H9 (cell line): ENCODE results near the gene COL8A1. TPM values are rescaled to one million over a fixed set of nuclear protein-coding genes. Genes with fewer than 3 reads are reported as not detected.

ENCODE experiments used
- DNase-seq: peaks from one replicate; pipeline ENCODE4 v3.0.0-alpha.2; 2017
- H2AFZ ChIP-seq: one replicate; pipeline ENCODE4 v1.6.1; 2013; ENCODE audit warnings: mild to moderate bottlenecking, low read length, control low read depth, moderate library complexity
- H2AK5ac ChIP-seq: 2 replicates; pipeline ENCODE4 v1.6.1; 2013; ENCODE audit warnings: low read length, control low read depth, mixed read lengths; ENCODE audit not compliant: insufficient read length
- H2BK120ac ChIP-seq: one replicate; pipeline ENCODE4 v1.6.1; 2013; ENCODE audit warnings: low read depth, mild to moderate bottlenecking, low read length, control low read depth, inconsistent platforms; ENCODE audit not compliant: poor library complexity, severe bottlenecking
- H2BK12ac ChIP-seq: 2 replicates; pipeline ENCODE4 v1.6.1; 2013; ENCODE audit warnings: low read length, control low read depth, mixed read lengths, low read depth; ENCODE audit not compliant: insufficient read length
- H2BK15ac ChIP-seq: 2 replicates; pipeline ENCODE4 v1.6.1; 2013; ENCODE audit warnings: low read depth, low read length, control low read depth
- H2BK20ac ChIP-seq: one replicate; pipeline ENCODE4 v1.6.1; 2013; ENCODE audit warnings: low read depth, mild to moderate bottlenecking, low read length, control low read depth, inconsistent platforms; ENCODE audit not compliant: poor library complexity, severe bottlenecking
- H2BK5ac ChIP-seq: 2 replicates; pipeline ENCODE4 v1.6.1; 2013; ENCODE audit warnings: low read length, control low read depth, mixed read lengths; ENCODE audit not compliant: insufficient read length
- H3K14ac ChIP-seq: 2 replicates; pipeline ENCODE4 v1.6.1; 2013; ENCODE audit warnings: low read length, control low read depth; ENCODE audit not compliant: insufficient read depth
- H3K18ac ChIP-seq: 2 replicates; pipeline ENCODE4 v1.6.1; 2013; ENCODE audit warnings: low read depth, mild to moderate bottlenecking, mixed read lengths, low read length, control low read depth; ENCODE audit not compliant: insufficient read length
- H3K23ac ChIP-seq: 2 replicates; pipeline ENCODE4 v1.6.1; 2013; ENCODE audit warnings: low read length, control low read depth, mixed read lengths, low read depth; ENCODE audit not compliant: insufficient read length
- H3K23me2 ChIP-seq: 2 replicates; pipeline ENCODE4 v1.6.1; 2013; ENCODE audit warnings: low read depth, mild to moderate bottlenecking, mixed read lengths, low read length, control low read depth; ENCODE audit not compliant: insufficient read length, poor library complexity, severe bottlenecking
- H3K27ac ChIP-seq: 2 replicates; pipeline ENCODE4 v1.5.1; 2013; ENCODE audit warnings: low read length, control low read depth, mixed read lengths, low read depth; ENCODE audit not compliant: insufficient read length
- H3K27me3 ChIP-seq: 2 replicates; pipeline ENCODE4 v1.6.1; 2013; ENCODE audit warnings: low read length, control low read depth, inconsistent platforms; ENCODE audit not compliant: insufficient read depth
- H3K4ac ChIP-seq: 2 replicates; pipeline ENCODE4 v1.6.1; 2013; ENCODE audit warnings: low read depth, mild to moderate bottlenecking, control low read depth, inconsistent platforms, low read length, moderate library complexity
- H3K4me1 ChIP-seq: 2 replicates; pipeline ENCODE4 v1.6.1; 2013; ENCODE audit warnings: low read length, control low read depth, inconsistent platforms; ENCODE audit not compliant: insufficient read depth
- H3K4me2 ChIP-seq: 2 replicates; pipeline ENCODE4 v1.6.1; 2013; ENCODE audit warnings: low read length, control low read depth, mixed read lengths; ENCODE audit not compliant: insufficient read length, insufficient read depth
- H3K56ac ChIP-seq: 2 replicates; pipeline ENCODE4 v1.6.1; 2013; ENCODE audit warnings: low read depth, mild to moderate bottlenecking, mixed read lengths, low read length, control low read depth; ENCODE audit not compliant: insufficient read length
- H3K79me1 ChIP-seq: 2 replicates; pipeline ENCODE4 v1.6.1; 2013; ENCODE audit warnings: low read depth, mild to moderate bottlenecking, moderate library complexity, low read length, control low read depth, inconsistent platforms; ENCODE audit not compliant: insufficient read depth, poor library complexity, severe bottlenecking
- H3K79me2 ChIP-seq: 2 replicates; pipeline ENCODE4 v1.6.1; 2013; ENCODE audit warnings: low read length, control low read depth, inconsistent platforms; ENCODE audit not compliant: insufficient read depth
- H3K9ac ChIP-seq: 2 replicates; pipeline ENCODE4 v1.6.1; 2013; ENCODE audit warnings: low read length, control low read depth, mixed read lengths; ENCODE audit not compliant: insufficient read length; ENCODE audit errors: extremely low read depth
- H3K9me3 ChIP-seq: one replicate; pipeline ENCODE4 v1.6.1; 2013; ENCODE audit warnings: low read depth, low read length, inconsistent platforms; ENCODE audit not compliant: control insufficient read depth
- H3T11ph ChIP-seq: one replicate; pipeline ENCODE4 v1.6.1; 2013; ENCODE audit warnings: mild to moderate bottlenecking, low read length, control low read depth, inconsistent platforms
- H4K20me1 ChIP-seq: one replicate; pipeline ENCODE4 v1.6.1; 2013; ENCODE audit not compliant: control insufficient read depth, insufficient read length, insufficient read depth
- H4K5ac ChIP-seq: 2 replicates; pipeline ENCODE4 v1.6.1; 2013; ENCODE audit warnings: low read depth, mild to moderate bottlenecking, mixed read lengths, low read length, control low read depth; ENCODE audit not compliant: insufficient read length
- H4K8ac ChIP-seq: replicated peaks from 2 replicates; pipeline ENCODE4 v1.6.1; 2013; ENCODE audit warnings: low read length, control low read depth, mixed read lengths, low read depth; ENCODE audit not compliant: insufficient read length
- H4K91ac ChIP-seq: 2 replicates; pipeline ENCODE4 v1.6.1; 2013; ENCODE audit warnings: low read depth, mild to moderate bottlenecking, moderate library complexity, mixed read lengths, low read length, control low read depth; ENCODE audit not compliant: insufficient read length
- H3K27ac Mint-ChIP-seq, 3 experiments: 2 replicates in 2 of 3; 3 replicates in 1 of 3; pipeline ENCODE4 v1.8.0; 2020 to 2021; ENCODE audit warnings: mixed read lengths in 3 of 3, mild to moderate bottlenecking in 1 of 3, moderate library complexity in 1 of 3
- H3K27me3 Mint-ChIP-seq: 2 replicates; pipeline ENCODE4 v1.8.0; 2021; ENCODE audit warnings: low read depth, mild to moderate bottlenecking, moderate library complexity, mixed read lengths
- H3K36me3 Mint-ChIP-seq, 3 experiments: 2 replicates in 2 of 3; 3 replicates in 1 of 3; pipeline ENCODE4 v1.8.0; 2020 to 2021; ENCODE audit warnings: low read depth in 3 of 3, mixed read lengths in 3 of 3; ENCODE audit not compliant: insufficient read depth in 1 of 3
- H3K4me1 Mint-ChIP-seq, 2 experiments: 2 replicates each; pipeline ENCODE4 v1.8.0; 2020; ENCODE audit warnings: mixed read lengths in 2 of 2
- H3K4me3 Mint-ChIP-seq, 2 experiments: 2 replicates in 1 of 2; 3 replicates in 1 of 2; pipeline ENCODE4 v1.8.0; 2020 to 2021; ENCODE audit warnings: mild to moderate bottlenecking in 2 of 2, mixed read lengths in 2 of 2, moderate library complexity in 1 of 2
- H3K9me3 Mint-ChIP-seq, 2 experiments: 2 replicates in 1 of 2; 3 replicates in 1 of 2; pipeline ENCODE4 v1.8.0; 2020; ENCODE audit warnings: mild to moderate bottlenecking in 2 of 2, mixed read lengths in 2 of 2, moderate library complexity in 1 of 2
- WGBS: extraction: QIAGEN DNeasy Blood & Tissue Kit; methylation state at CpG from one replicate; pipeline ENCODE4 v1.1.7; 2013; ENCODE audit warnings: missing lambda C conversion rate, low lambda C conversion rate, mixed read lengths; ENCODE audit not compliant: insufficient read length; ENCODE audit errors: extremely low coverage; 5-methylcytosine and 5-hydroxymethylcytosine counted together
- total RNA-seq: library from RNA; stranded (reverse); gene quantifications from 2 replicates; pipeline ENCODE4 v1.2.1, GENCODE V29; 2021
- TF ChIP-seq, protein P1 (sequence below): fragments of 200-600 bp; sonication (generic); conservative IDR thresholded peaks from 3 replicates; pipeline ENCODE4 v1.8.0; 2021; ENCODE audit warnings: antibody characterized with exemption, mild to moderate bottlenecking

The COL8A1 gene
- total RNA-seq, 1 experiment from 2014 or later: 0.17 TPM

DNA sequence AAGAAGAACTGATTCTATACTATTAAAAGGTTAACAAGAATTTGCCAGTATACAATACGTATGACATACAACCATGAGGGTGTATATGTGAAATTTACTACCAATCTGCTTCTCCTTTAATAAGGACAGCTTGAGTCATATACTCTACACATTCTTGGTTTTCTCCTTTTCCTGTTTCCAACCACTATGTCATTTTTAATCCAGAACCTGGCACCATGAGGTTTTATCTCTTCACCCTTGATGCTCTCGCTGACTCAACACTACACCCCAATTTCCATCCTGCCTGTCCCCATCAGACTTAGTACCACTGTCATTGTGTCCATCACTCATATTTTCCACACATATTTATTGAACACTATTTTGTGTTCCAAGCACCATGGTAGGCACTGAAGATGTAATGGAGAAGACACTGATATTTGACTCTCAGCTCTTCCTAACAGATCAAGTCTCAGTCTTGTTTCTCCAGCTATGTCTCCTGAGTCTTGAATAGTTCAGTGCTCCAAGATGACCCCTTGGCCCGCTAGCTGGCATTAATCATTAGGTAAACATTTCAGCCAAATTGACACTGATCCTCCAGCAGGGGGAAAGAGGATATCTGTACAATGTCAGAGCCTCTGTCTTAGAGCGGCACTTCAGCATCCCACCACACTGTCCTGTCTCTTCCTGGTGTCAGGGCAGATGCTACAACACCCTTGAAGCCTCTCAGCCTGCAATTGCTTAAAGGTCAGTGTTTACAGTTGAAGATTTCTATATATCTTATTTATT lies 11.2 kb upstream of the COL8A1 start:
- H3K27ac Mint-ChIP-seq: no peak overlapping the region
- Histone ChIP-seq H3K79me1 (no peaks in the 10 kb centered on the region), H3K27ac (no peak overlapping the region), H4K5ac (no peak overlapping the region), H3K4me2 (no peak overlapping the region), H2BK12ac (no peak overlapping the region), H3K23ac (no peak overlapping the region), H3K4me1 (no peaks in the 10 kb centered on the region), H3K56ac (no peak overlapping the region), H3K18ac (no peak overlapping the region), H4K91ac (no peak overlapping the region), H3K23me2 (no peaks in the 10 kb centered on the region), H3K4ac (no peak overlapping the region), H2BK15ac (no peak overlapping the region), H3K27me3 (no peaks in the 10 kb centered on the region), H2AK5ac (no peak overlapping the region), H3K14ac (no peak overlapping the region), H4K20me1 (no peaks in the 10 kb centered on the region), H3T11ph (no peak overlapping the region), H3K9ac (no peak overlapping the region), H3K9me3 (no peaks in the 10 kb centered on the region), H2BK20ac (no peak overlapping the region), H3K79me2 (no peaks in the 10 kb centered on the region), H4K8ac (no peak overlapping the region), H2BK5ac (no peak overlapping the region), H2AFZ (no peak overlapping the region), H2BK120ac (no peak overlapping the region)
- WGBS: no CpG with 5 or more reads among the region's 4 CpGs
- H3K36me3 Mint-ChIP-seq: no peaks in the 10 kb centered on the region
- no peak overlapping the region for H3K4me3 Mint-ChIP-seq
- no peaks in the 10 kb centered on the region for H3K9me3 Mint-ChIP-seq
- no peak for DNase-seq
- H3K27me3 Mint-ChIP-seq: no peaks in the 10 kb centered on the region
- TF ChIP-seq, protein P1, sequence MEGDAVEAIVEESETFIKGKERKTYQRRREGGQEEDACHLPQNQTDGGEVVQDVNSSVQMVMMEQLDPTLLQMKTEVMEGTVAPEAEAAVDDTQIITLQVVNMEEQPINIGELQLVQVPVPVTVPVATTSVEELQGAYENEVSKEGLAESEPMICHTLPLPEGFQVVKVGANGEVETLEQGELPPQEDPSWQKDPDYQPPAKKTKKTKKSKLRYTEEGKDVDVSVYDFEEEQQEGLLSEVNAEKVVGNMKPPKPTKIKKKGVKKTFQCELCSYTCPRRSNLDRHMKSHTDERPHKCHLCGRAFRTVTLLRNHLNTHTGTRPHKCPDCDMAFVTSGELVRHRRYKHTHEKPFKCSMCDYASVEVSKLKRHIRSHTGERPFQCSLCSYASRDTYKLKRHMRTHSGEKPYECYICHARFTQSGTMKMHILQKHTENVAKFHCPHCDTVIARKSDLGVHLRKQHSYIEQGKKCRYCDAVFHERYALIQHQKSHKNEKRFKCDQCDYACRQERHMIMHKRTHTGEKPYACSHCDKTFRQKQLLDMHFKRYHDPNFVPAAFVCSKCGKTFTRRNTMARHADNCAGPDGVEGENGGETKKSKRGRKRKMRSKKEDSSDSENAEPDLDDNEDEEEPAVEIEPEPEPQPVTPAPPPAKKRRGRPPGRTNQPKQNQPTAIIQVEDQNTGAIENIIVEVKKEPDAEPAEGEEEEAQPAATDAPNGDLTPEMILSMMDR: no peak
- H3K4me1 Mint-ChIP-seq: peaks cover 13 to 14% of the 10 kb centered on the region in 2 experiments
